Measurements from ENCODE around the gene PLD4.

PLD4 gene

GRCh38 chr14:104965561-104966231 is 41.0 kb downstream of the PLD4 start:
- POLR2A ChIA-PET: interaction anchor here (1.2 to 1.9 kb wide), 4 partner anchors 9 to 63 kb away, joined by 3 to 5 read pairs (median 4); partner anchors contain the start of gene CDCA4
- DNase-seq (ENCODE audit: extremely low spot score): no peak
- CTCF ChIA-PET: no interaction called here
- TF ChIP-seq LEF1 (IDR thresholded peaks at IDR 0.05; ENCODE audit: borderline replicate concordance): no peak
- no peak for TF ChIP-seq ELF4 (IDR thresholded peaks at IDR 0.05)
- no peak for TF ChIP-seq FOXK2 (IDR thresholded peaks at IDR 0.05)
- no peak for TF ChIP-seq L3MBTL2 (conservative IDR thresholded peaks at IDR 0.05)
- no peak for TF ChIP-seq ARNT (IDR thresholded peaks at IDR 0.05)
- TF ChIP-seq HDGF (IDR thresholded peaks at IDR 0.05; ENCODE audit: borderline replicate concordance): no peak
- TF ChIP-seq NFRKB (IDR thresholded peaks at IDR 0.05): no peak
- TF ChIP-seq FOXA1 (IDR thresholded peaks at IDR 0.05): no peak
- no peak for TF ChIP-seq BHLHE40 (IDR thresholded peaks at IDR 0.05; ENCODE audit: borderline replicate concordance)
- no peak for TF ChIP-seq CTBP1 (IDR thresholded peaks at IDR 0.05; ENCODE audit: borderline replicate concordance)
- TF ChIP-seq TARDBP (IDR thresholded peaks at IDR 0.05): no peak
- no peak for TF ChIP-seq SUZ12 (IDR thresholded peaks at IDR 0.05)
- TF ChIP-seq, protein P1, sequence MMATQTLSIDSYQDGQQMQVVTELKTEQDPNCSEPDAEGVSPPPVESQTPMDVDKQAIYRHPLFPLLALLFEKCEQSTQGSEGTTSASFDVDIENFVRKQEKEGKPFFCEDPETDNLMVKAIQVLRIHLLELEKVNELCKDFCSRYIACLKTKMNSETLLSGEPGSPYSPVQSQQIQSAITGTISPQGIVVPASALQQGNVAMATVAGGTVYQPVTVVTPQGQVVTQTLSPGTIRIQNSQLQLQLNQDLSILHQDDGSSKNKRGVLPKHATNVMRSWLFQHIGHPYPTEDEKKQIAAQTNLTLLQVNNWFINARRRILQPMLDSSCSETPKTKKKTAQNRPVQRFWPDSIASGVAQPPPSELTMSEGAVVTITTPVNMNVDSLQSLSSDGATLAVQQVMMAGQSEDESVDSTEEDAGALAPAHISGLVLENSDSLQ (IDR thresholded peaks at IDR 0.05): no peak
- no peak for TF ChIP-seq ZNF384 (IDR thresholded peaks at IDR 0.05)
- no peak for TF ChIP-seq SP1 (IDR thresholded peaks at IDR 0.05)
- no peak for TF ChIP-seq FOXM1 (IDR thresholded peaks at IDR 0.05; ENCODE audit: borderline replicate concordance)

GRCh38 chr14:104966261-104966865 is 41.7 kb downstream of the PLD4 start:
- DNase-seq (ENCODE audit: extremely low spot score): no peak
- POLR2A ChIA-PET: interaction anchor here (1.0 to 1.8 kb wide), 3 partner anchors 8 to 55 kb away, joined by 3 to 4 read pairs (median 3); partner anchors contain the start of gene CDCA4
- CTCF ChIA-PET: interaction anchor here (1.2 kb wide), 1 partner anchor 9 kb away, joined by 3 read pairs; no protein-coding TSS in a partner anchor
- TF ChIP-seq ZNF384 (IDR thresholded peaks at IDR 0.05) (no peak), TARDBP (IDR thresholded peaks at IDR 0.05) (no peak), ARNT (IDR thresholded peaks at IDR 0.05) (no peak), ELF4 (IDR thresholded peaks at IDR 0.05) (no peak), SUZ12 (IDR thresholded peaks at IDR 0.05) (no peak), L3MBTL2 (conservative IDR thresholded peaks at IDR 0.05) (no peak), CTBP1 (IDR thresholded peaks at IDR 0.05; ENCODE audit: borderline replicate concordance) (no peak), HDGF (IDR thresholded peaks at IDR 0.05; ENCODE audit: borderline replicate concordance) (no peak), FOXA1 (IDR thresholded peaks at IDR 0.05) (no peak), FOXM1 (IDR thresholded peaks at IDR 0.05; ENCODE audit: borderline replicate concordance) (no peak), SP1 (IDR thresholded peaks at IDR 0.05) (no peak), LEF1 (IDR thresholded peaks at IDR 0.05; ENCODE audit: borderline replicate concordance) (no peak), NFRKB (IDR thresholded peaks at IDR 0.05) (no peak)

GRCh38 chr14:104966981-104967385 is 42.3 kb downstream of the PLD4 start:
- TF ChIP-seq, protein P1 (IDR thresholded peaks at IDR 0.05): no peak
- no peak for TF ChIP-seq BHLHE40 (IDR thresholded peaks at IDR 0.05; ENCODE audit: borderline replicate concordance)
- no peak for TF ChIP-seq L3MBTL2 (conservative IDR thresholded peaks at IDR 0.05)
- no peak for TF ChIP-seq FOXM1 (IDR thresholded peaks at IDR 0.05; ENCODE audit: borderline replicate concordance)
- TF ChIP-seq TARDBP (IDR thresholded peaks at IDR 0.05): no peak
- no peak for TF ChIP-seq ARNT (IDR thresholded peaks at IDR 0.05)
- no peak for TF ChIP-seq FOXK2 (IDR thresholded peaks at IDR 0.05)
- no peak for TF ChIP-seq CTBP1 (IDR thresholded peaks at IDR 0.05; ENCODE audit: borderline replicate concordance)
- no peak for TF ChIP-seq LEF1 (IDR thresholded peaks at IDR 0.05; ENCODE audit: borderline replicate concordance)
- no peak for TF ChIP-seq SP1 (IDR thresholded peaks at IDR 0.05)
- TF ChIP-seq ZNF384 (IDR thresholded peaks at IDR 0.05): no peak
- no peak for TF ChIP-seq FOXA1 (IDR thresholded peaks at IDR 0.05)
- no peak for TF ChIP-seq NFRKB (IDR thresholded peaks at IDR 0.05)
- no peak for TF ChIP-seq ELF4 (IDR thresholded peaks at IDR 0.05)
- no peak for TF ChIP-seq SUZ12 (IDR thresholded peaks at IDR 0.05)
- no peak for TF ChIP-seq HDGF (IDR thresholded peaks at IDR 0.05; ENCODE audit: borderline replicate concordance)
- no peak for DNase-seq (ENCODE audit: extremely low spot score)
- ChIA-PET CTCF (interaction anchor here (1.2 kb wide), 1 partner anchor 9 kb away, joined by 3 read pairs; no protein-coding TSS in a partner anchor), POLR2A (interaction anchor here (1.0 to 1.6 kb wide), 2 partner anchors 11 to 54 kb away, joined by 3 read pairs; partner anchors contain the start of gene CDCA4)

DNA sequence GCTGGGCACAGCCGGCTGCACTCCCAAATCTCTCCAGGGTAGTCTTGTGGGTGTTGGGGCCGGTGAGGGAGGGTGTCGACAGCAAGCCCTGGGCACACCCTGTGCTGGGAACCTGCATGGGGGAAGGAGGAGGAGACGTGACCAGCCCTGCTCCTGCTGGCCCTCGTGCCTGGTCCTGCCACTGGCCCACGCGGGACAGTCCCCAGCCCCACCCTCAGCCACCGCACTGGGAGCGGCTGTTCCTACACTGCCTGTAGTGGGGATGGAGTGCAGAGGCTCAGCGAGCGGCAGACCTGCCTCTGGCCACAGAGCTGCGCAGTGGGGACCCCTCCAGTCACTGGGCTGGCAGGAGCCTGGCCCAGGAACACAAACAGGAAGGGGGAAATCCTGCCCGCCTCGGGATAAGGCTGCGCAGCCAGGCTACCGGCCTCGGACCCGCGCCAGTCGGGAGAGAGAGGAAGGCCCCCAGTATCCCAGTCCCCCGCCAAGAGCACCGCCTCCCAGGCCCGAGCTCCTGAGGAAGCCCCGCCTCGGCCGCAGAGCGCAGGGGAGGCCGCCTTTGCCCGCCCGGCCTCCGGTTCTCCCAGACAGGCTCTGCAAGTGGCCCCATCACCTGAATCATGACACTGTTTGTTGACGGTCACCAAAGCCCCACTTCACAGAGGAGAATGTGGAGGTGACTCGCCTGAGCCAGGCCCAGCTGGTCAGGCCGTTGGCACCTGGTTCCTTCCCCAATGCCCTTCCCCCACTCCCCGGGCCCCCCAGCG is 42.9 kb downstream of the PLD4 start:
- DNase-seq (ENCODE audit: extremely low spot score): no peak
- TF ChIP-seq FOXA1 (IDR thresholded peaks at IDR 0.05) (no peak), SUZ12 (IDR thresholded peaks at IDR 0.05) (no peak), ELF4 (IDR thresholded peaks at IDR 0.05) (no peak), HDGF (IDR thresholded peaks at IDR 0.05; ENCODE audit: borderline replicate concordance) (no peak), ARNT (IDR thresholded peaks at IDR 0.05) (no peak), LEF1 (IDR thresholded peaks at IDR 0.05; ENCODE audit: borderline replicate concordance) (no peak), NFRKB (IDR thresholded peaks at IDR 0.05) (no peak), BHLHE40 (IDR thresholded peaks at IDR 0.05; ENCODE audit: borderline replicate concordance) (no peak)
- CTCF ChIA-PET: interaction anchor here (0.6 to 1.2 kb wide), 2 partner anchors 8 to 139 kb away, joined by 3 to 5 read pairs; no protein-coding TSS in a partner anchor
- POLR2A ChIA-PET: interaction anchor here (1.6 kb wide), 1 partner anchor 54 kb away, joined by 3 read pairs; the partner anchor contains the start of gene CDCA4

DNA sequence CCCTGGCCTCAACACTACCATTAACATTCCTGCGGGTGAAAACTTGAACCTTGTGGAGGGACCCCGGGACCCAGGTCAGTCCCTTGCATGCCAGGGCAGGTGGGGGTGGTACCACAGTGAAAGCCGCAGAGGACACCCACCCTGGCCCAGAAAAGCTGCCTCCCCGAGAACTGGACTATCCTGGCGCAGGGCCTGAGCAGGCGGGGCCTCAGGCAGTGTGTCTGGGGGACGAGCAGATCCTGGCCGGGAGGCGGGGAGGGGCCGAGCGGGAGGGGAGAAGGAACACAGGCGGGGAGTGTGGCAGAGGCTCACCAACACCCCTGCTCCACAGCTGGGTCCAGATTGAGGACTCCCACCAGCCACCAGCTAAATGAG is 43.5 kb downstream of the PLD4 start:
- CTCF ChIA-PET: interaction anchor here (0.6 kb wide), 1 partner anchor 139 kb away, joined by 5 read pairs; no protein-coding TSS in a partner anchor

More for the DNA sequence above, 43.5 kb downstream of the PLD4 start:
- DNase-seq (ENCODE audit: extremely low spot score): no peak
- no peak for TF ChIP-seq SUZ12 (IDR thresholded peaks at IDR 0.05)
- no peak for TF ChIP-seq ZNF384 (IDR thresholded peaks at IDR 0.05)
- no peak for TF ChIP-seq FOXK2 (IDR thresholded peaks at IDR 0.05)
- TF ChIP-seq FOXM1 (IDR thresholded peaks at IDR 0.05; ENCODE audit: borderline replicate concordance): no peak
- no peak for TF ChIP-seq TARDBP (IDR thresholded peaks at IDR 0.05)
- no peak for TF ChIP-seq HDGF (IDR thresholded peaks at IDR 0.05; ENCODE audit: borderline replicate concordance)
- no peak for TF ChIP-seq BHLHE40 (IDR thresholded peaks at IDR 0.05; ENCODE audit: borderline replicate concordance)
- TF ChIP-seq, protein P1 (IDR thresholded peaks at IDR 0.05): no peak
- TF ChIP-seq L3MBTL2 (conservative IDR thresholded peaks at IDR 0.05): no peak
- TF ChIP-seq ELF4 (IDR thresholded peaks at IDR 0.05): no peak
- no peak for TF ChIP-seq ARNT (IDR thresholded peaks at IDR 0.05)
- no peak for TF ChIP-seq FOXA1 (IDR thresholded peaks at IDR 0.05)
- no peak for TF ChIP-seq LEF1 (IDR thresholded peaks at IDR 0.05; ENCODE audit: borderline replicate concordance)
- no peak for TF ChIP-seq SP1 (IDR thresholded peaks at IDR 0.05)
- POLR2A ChIA-PET: interaction anchor here (1.6 kb wide), 1 partner anchor 53 kb away, joined by 3 read pairs; the partner anchor contains the start of gene CDCA4
